GM21529 (cell line): ENCODE measurements around the gene ARHGEF11.
"Not testable (repeated sequence)": the region's sequence is repeated elsewhere in the genome, so short reads cannot be mapped to it uniquely, and the experiment has no call there.

Source experiments
- ATAC-seq: cut with Tn5 transposase; IDR thresholded peaks from one replicate; pipeline ENCODE4 v1.9.1; 2021; ENCODE audit not compliant: unreplicated experiment

The ARHGEF11 gene

GRCh38 chr1:156931974-156932710, 113.4 kb downstream of the ARHGEF11 start:
- no peak for ATAC-seq

GRCh38 chr1:156931211-156931952, 114.2 kb downstream of the ARHGEF11 start:
- no peak for ATAC-seq

GRCh38 chr1:156930483-156930882, 115.1 kb downstream of the ARHGEF11 start:
- ATAC-seq: no peak

- no peak for ATAC-seq
Observed at GRCh38 chr1:156929596-156930238, 115.8 kb downstream of the ARHGEF11 start.

GRCh38 chr1:156928043-156928602, 117.4 kb downstream of the ARHGEF11 start:
- no peak for ATAC-seq

GRCh38 chr1:156927215-156928042, 118.1 kb downstream of the ARHGEF11 start:
- ATAC-seq: no peak

GRCh38 chr1:156926695-156927094, 118.8 kb downstream of the ARHGEF11 start:
- not testable (repeated sequence) for ATAC-seq

- ATAC-seq: no peak
Observed at GRCh38 chr1:156926175-156926574, 119.4 kb downstream of the ARHGEF11 start.

- ATAC-seq: no peak
Observed at GRCh38 chr1:156925154-156926010, 120.2 kb downstream of the ARHGEF11 start.

- ATAC-seq: no peak
Observed at GRCh38 chr1:156924478-156925153, 120.9 kb downstream of the ARHGEF11 start.

- no peak for ATAC-seq
Observed at GRCh38 chr1:156923670-156924477, 121.7 kb downstream of the ARHGEF11 start.

- no peak for ATAC-seq
Observed at GRCh38 chr1:156922986-156923669, 122.4 kb downstream of the ARHGEF11 start.

GRCh38 chr1:156921053-156921529, 124.5 kb downstream of the ARHGEF11 start:
- ATAC-seq: no peak

GRCh38 chr1:156920233-156921052, 125.1 kb downstream of the ARHGEF11 start, which contains the start of gene LRRC71:
LRRC71 (plus strand) TSS chr1:156920632; CDS start chr1:156920804, 172 bp downstream.
- no peak for ATAC-seq

GRCh38 chr1:156914440-156914856, 131.1 kb downstream of the ARHGEF11 start:
- no peak for ATAC-seq

GRCh38 chr1:156913809-156914387, 131.6 kb downstream of the ARHGEF11 start:
- no peak for ATAC-seq
